Inflammatory macrophage treated with lipopolysaccharide for 1 hour (primary cell): Measurements from ENCODE around the gene BBOX1.

ENCODE experiments used
- DNase-seq, 2 donors: peaks; one replicate each; pipeline ENCODE4 v3.0.0-alpha.2; 2020 to 2022

The BBOX1 gene

GRCh38 chr11:27025312-27025955 lies 15.2 kb upstream of the BBOX1 start:
- no peak for DNase-seq

- no peak for DNase-seq
Observed at GRCh38 chr11:27025957-27026733, 14.5 kb upstream of the BBOX1 start.

- no peak for DNase-seq
Observed at GRCh38 chr11:27028561-27028965, 12.1 kb upstream of the BBOX1 start.

- no peak for DNase-seq
Observed at GRCh38 chr11:27029966-27030365, 10.6 kb upstream of the BBOX1 start.

- DNase-seq, result no peak
Observed at GRCh38 chr11:27031754-27032153, 8.9 kb upstream of the BBOX1 start.

- DNase-seq, result no peak
Observed at GRCh38 chr11:27039873-27040272, 742 bp upstream of the BBOX1 start.

GRCh38 chr11:27041141-27041899 lies 705 bp downstream of the BBOX1 start:
- no peak for DNase-seq

GRCh38 chr11:27046956-27047355 lies 6.3 kb downstream of the BBOX1 start:
- no peak for DNase-seq

- DNase-seq, result no peak
Observed at GRCh38 chr11:27052668-27053067, 12.1 kb downstream of the BBOX1 start.

- DNase-seq, result no peak
Observed at GRCh38 chr11:27055065-27055682, 14.6 kb downstream of the BBOX1 start.

GRCh38 chr11:27057091-27057780 lies 16.6 kb downstream of the BBOX1 start:
- no peak for DNase-seq

GRCh38 chr11:27058456-27058855 lies 17.8 kb downstream of the BBOX1 start:
- DNase-seq, result no peak

GRCh38 chr11:27059431-27059830 lies 18.8 kb downstream of the BBOX1 start:
- DNase-seq, result no peak

GRCh38 chr11:27060816-27061460 lies 20.3 kb downstream of the BBOX1 start:
- DNase-seq, result no peak

- DNase-seq, result no peak
Observed at GRCh38 chr11:27061461-27061821, 20.8 kb downstream of the BBOX1 start.

- DNase-seq, result no peak
Observed at GRCh38 chr11:27064086-27064485, 23.5 kb downstream of the BBOX1 start.

GRCh38 chr11:27075192-27075591 lies 34.6 kb downstream of the BBOX1 start:
- no peak for DNase-seq

- no peak for DNase-seq
Observed at GRCh38 chr11:27075655-27076054, 35.0 kb downstream of the BBOX1 start.

GRCh38 chr11:27076121-27076589 lies 35.5 kb downstream of the BBOX1 start:
- DNase-seq, result no peak

GRCh38 chr11:27081056-27081455 lies 40.4 kb downstream of the BBOX1 start:
- DNase-seq, result no peak

GRCh38 chr11:27083241-27083640 lies 42.6 kb downstream of the BBOX1 start:
- no peak for DNase-seq

- no peak for DNase-seq
Observed at GRCh38 chr11:27083782-27084181, 43.2 kb downstream of the BBOX1 start.
